ENCODE measurements around the gene KLC1. TPM values are rescaled to one million over a fixed set of nuclear protein-coding genes. Genes with fewer than 3 reads are reported as not detected.

KLC1 gene
- polyA plus RNA-seq, 1 donor from 2014 or later = 80.2 TPM

Other genes starting within 250 kb of the KLC1 start
- 40.3 TPM for gene MARK3, start 243.8 kb upstream of the KLC1 start, polyA plus RNA-seq
- gene CKB, start 106.4 kb upstream of the KLC1 start, polyA plus RNA-seq = 0.61 TPM
- gene TRMT61A, start 100.0 kb upstream of the KLC1 start, polyA plus RNA-seq = 12.6 TPM
- gene BAG5, start 66.6 kb upstream of the KLC1 start, polyA plus RNA-seq = 42.1 TPM
- gene COA8, start 66.3 kb upstream of the KLC1 start, polyA plus RNA-seq = 67.9 TPM
- 5.7 TPM for gene XRCC3, start 86.2 kb downstream of the KLC1 start, polyA plus RNA-seq
- gene ZFYVE21, start 86.6 kb downstream of the KLC1 start, polyA plus RNA-seq = 10.3 TPM
- gene PPP1R13B, start 218.4 kb downstream of the KLC1 start, polyA plus RNA-seq = 1.8 TPM